H1 (cell line): ENCODE data around the gene PPIF. TPM values are rescaled to one million over a fixed set of nuclear protein-coding genes. Genes with fewer than 3 reads are reported as not detected.

Experiments
- CTCF ChIA-PET: fragments of 300-600 bp; sonication (Branson Sonifier 250); formaldehyde crosslinking; loops from one replicate; lab custom pipeline; 2021; ENCODE audit not compliant: partially characterized antibody; lab: Charles Lee
- POLR2A ChIA-PET: fragments of 300-600 bp; sonication (Branson Sonifier 250); formaldehyde crosslinking; loops from one replicate; lab custom pipeline; 2021; ENCODE audit warnings: inconsistent platforms; ENCODE audit not compliant: partially characterized antibody; lab: Charles Lee
- DNase-seq, 2 experiments: peaks; one replicate each; pipeline versions ENCODE4 v3.0.0 to v3.0.0-alpha.2; 2010 to 2022; ENCODE audit warnings: low spot score in 2 of 2, low read depth in 1 of 2, mixed read lengths in 1 of 2
- FAIRE-seq: peaks from 2 replicates; lab custom pipeline; 2011; peaks lifted over from hg19 to GRCh38; lab: Jason Lieb, UNC
- H2AFZ ChIP-seq: 2 replicates; pipeline ENCODE4 v1.8.1; 2012; ENCODE audit warnings: low read length, inconsistent platforms
- H2AK5ac ChIP-seq: 2 replicates; pipeline ENCODE4 v1.6.1; 2013; ENCODE audit warnings: low read depth, low read length
- H2BK120ac ChIP-seq: replicated peaks from 2 replicates; pipeline ENCODE3; 2013; ENCODE audit warnings: low read depth, low read length, inconsistent platforms
- H2BK12ac ChIP-seq: 2 replicates; pipeline ENCODE4 v1.6.1; 2013; ENCODE audit warnings: low read depth, low read length
- H2BK15ac ChIP-seq: 2 replicates; pipeline ENCODE4 v1.6.1; 2013; ENCODE audit warnings: low read length
- H2BK20ac ChIP-seq: 2 replicates; pipeline ENCODE4 v1.6.1; 2013; ENCODE audit warnings: low read length
- H2BK5ac ChIP-seq: 2 replicates; pipeline ENCODE4 v1.6.1; 2013; ENCODE audit warnings: low read depth, low read length
- H3K14ac ChIP-seq: 2 replicates; pipeline ENCODE4 v1.6.1; 2013; ENCODE audit warnings: inconsistent platforms; ENCODE audit not compliant: insufficient read length
- H3K18ac ChIP-seq: 2 replicates; pipeline ENCODE4 v1.6.1; 2013; ENCODE audit warnings: low read length; ENCODE audit errors: extremely low read depth
- H3K23ac ChIP-seq: 2 replicates; pipeline ENCODE4 v1.6.1; 2013; ENCODE audit warnings: inconsistent platforms; ENCODE audit not compliant: insufficient read length
- H3K23me2 ChIP-seq: 2 replicates; pipeline ENCODE4 v1.6.1; 2013; ENCODE audit warnings: low read depth, low read length
- H3K27ac ChIP-seq: 2 replicates; pipeline ENCODE4 v1.6.1; 2011; ENCODE audit warnings: low read depth, low read length, inconsistent platforms
- H3K27me3 ChIP-seq, 4 experiments: replicated peaks in 1 of 4; 1 replicate in 1 of 4; 2 replicates in 3 of 4; pipeline versions ENCODE4 v1.6.1 to v1.8.1; 2011 to 2013; ENCODE audit warnings: low read length in 3 of 4, mild to moderate bottlenecking in 3 of 4, inconsistent platforms in 2 of 4, mixed read lengths in 2 of 4, moderate library complexity in 1 of 4; ENCODE audit not compliant: control insufficient read depth in 3 of 4, insufficient read depth in 3 of 4; ENCODE audit errors: extremely low read depth in 1 of 4
- H3K36me3 ChIP-seq, 4 experiments: 2 replicates each; pipeline versions ENCODE4 v1.6.1 to v1.8.1; 2011 to 2013; ENCODE audit warnings: mild to moderate bottlenecking in 4 of 4, low read length in 3 of 4, moderate library complexity in 2 of 4, control low read depth in 1 of 4, inconsistent platforms in 1 of 4; ENCODE audit not compliant: insufficient read depth in 4 of 4, control insufficient read depth in 2 of 4
- H3K4ac ChIP-seq: replicated peaks from 2 replicates; pipeline ENCODE3; 2013; ENCODE audit warnings: low read length, low read depth, mixed read lengths, inconsistent platforms; ENCODE audit not compliant: insufficient read length
- H3K4me1 ChIP-seq, 4 experiments: replicated peaks in 1 of 4; 1 replicate in 1 of 4; 2 replicates in 3 of 4; pipeline versions ENCODE4 v1.6.1 to v1.8.1; 2011 to 2013; ENCODE audit warnings: low read length in 3 of 4, inconsistent platforms in 2 of 4, mixed read lengths in 1 of 4; ENCODE audit not compliant: insufficient read depth in 4 of 4, control insufficient read depth in 3 of 4
- H3K4me2 ChIP-seq, 2 experiments: 2 replicates each; pipeline versions ENCODE4 v1.6.1 to v1.8.1; 2011 to 2013; ENCODE audit warnings: low read depth in 2 of 2, low read length in 2 of 2, control low read depth in 1 of 2, inconsistent platforms in 1 of 2, mild to moderate bottlenecking in 1 of 2; ENCODE audit not compliant: insufficient read depth in 1 of 2
- H3K4me3 ChIP-seq, 4 experiments: fragments of 200-600, 300-600 bp in 1 of 4; sonication (generic), shearing (Covaris generic), sonication (Bioruptor Twin) in 1 of 4; 2 replicates each; pipeline versions ENCODE4 v1.5.1 to v1.8.1; 2011 to 2016; ENCODE audit warnings: low read length in 4 of 4, low read depth in 3 of 4, control low read depth in 2 of 4, inconsistent platforms in 2 of 4, mild to moderate bottlenecking in 2 of 4, mixed read lengths in 1 of 4, moderate library complexity in 1 of 4; ENCODE audit not compliant: insufficient read depth in 2 of 4; ENCODE audit errors: extremely low read depth in 1 of 4
- H3K56ac ChIP-seq: replicated peaks from 2 replicates; pipeline ENCODE3; 2013; ENCODE audit warnings: low read depth, mild to moderate bottlenecking, mixed read lengths, low read length, inconsistent platforms; ENCODE audit not compliant: insufficient read length
- H3K79me1 ChIP-seq: 2 replicates; pipeline ENCODE4 v1.6.1; 2013; ENCODE audit warnings: low read depth, low read length, control low read depth
- H3K79me2 ChIP-seq, 2 experiments: 2 replicates each; pipeline versions ENCODE4 v1.6.1 to v1.8.1; 2012 to 2013; ENCODE audit warnings: low read length in 2 of 2, mild to moderate bottlenecking in 2 of 2, inconsistent platforms in 1 of 2; ENCODE audit not compliant: insufficient read depth in 2 of 2, control insufficient read depth in 1 of 2
- H3K9ac ChIP-seq, 4 experiments: replicated peaks in 1 of 4; 1 replicate in 1 of 4; 2 replicates in 3 of 4; pipeline versions ENCODE4 v1.6.1 to v1.8.1; 2011 to 2013; ENCODE audit warnings: low read depth in 3 of 4, low read length in 3 of 4, control low read depth in 2 of 4, mild to moderate bottlenecking in 2 of 4, moderate library complexity in 2 of 4, inconsistent platforms in 1 of 4; ENCODE audit errors: extremely low read depth in 1 of 4
- H3K9me3 ChIP-seq, 2 experiments: 2 replicates each; pipeline versions ENCODE4 v1.6.1 to v1.8.1; 2012 to 2013; ENCODE audit warnings: mild to moderate bottlenecking in 2 of 2, moderate library complexity in 2 of 2, control low read depth in 1 of 2, inconsistent platforms in 1 of 2, low read depth in 1 of 2, low read length in 1 of 2, mixed read lengths in 1 of 2; ENCODE audit not compliant: insufficient read depth in 2 of 2
- H4K20me1 ChIP-seq, 2 experiments: replicated peaks in 1 of 2; 2 replicates each; pipeline versions ENCODE3 to v1.8.1; 2011 to 2013; ENCODE audit warnings: inconsistent platforms in 2 of 2, low read length in 2 of 2, mild to moderate bottlenecking in 1 of 2; ENCODE audit not compliant: insufficient read depth in 2 of 2, control insufficient read depth in 1 of 2
- H4K5ac ChIP-seq: 2 replicates; pipeline ENCODE4 v1.6.1; 2013; ENCODE audit warnings: low read length, low read depth, mixed read lengths, inconsistent platforms; ENCODE audit not compliant: insufficient read length
- H4K8ac ChIP-seq: 2 replicates; pipeline ENCODE4 v1.8.0; 2013; ENCODE audit warnings: mild to moderate bottlenecking, moderate library complexity, low read length, inconsistent platforms; ENCODE audit not compliant: insufficient read depth; ENCODE audit errors: extremely low read depth
- H4K91ac ChIP-seq: replicated peaks from 2 replicates; pipeline ENCODE3; 2013; ENCODE audit warnings: low read length, mixed read lengths, inconsistent platforms; ENCODE audit not compliant: insufficient read length
- CBX5 ChIP-seq: fragments of 300-800, 300-1000 bp; sonication (generic); IDR thresholded peaks from 2 replicates; pipeline ENCODE4 v1.7.1; 2016; ENCODE audit warnings: antibody characterized with exemption, low read length, low read depth
- EP300 ChIP-seq, 2 experiments: IDR thresholded peaks; 1 replicate in 1 of 2; 2 replicates in 1 of 2; pipeline ENCODE4 v1.6.1; 2011 to 2012; ENCODE audit warnings: low read depth in 2 of 2, low read length in 2 of 2, mild to moderate bottlenecking in 2 of 2, borderline replicate concordance in 1 of 2, inconsistent platforms in 1 of 2, moderate library complexity in 1 of 2
- EZH2 ChIP-seq: fragments of 200-600 bp; sonication (generic); IDR thresholded peaks from 2 replicates; pipeline ENCODE4 v1.7.1; 2012; ENCODE audit warnings: low read depth, mild to moderate bottlenecking, moderate library complexity, low read length, inconsistent platforms; ENCODE audit not compliant: severe bottlenecking
- GTF2F1 ChIP-seq: IDR thresholded peaks from 2 replicates; pipeline ENCODE4 v1.6.1; 2012; ENCODE audit warnings: low read depth, low read length, improper control_type of control experiment, borderline replicate concordance
- HDAC2 ChIP-seq, 2 experiments: fragments of 300-600 bp in 1 of 2; sonication (generic) in 1 of 2; IDR thresholded peaks; 2 replicates each; pipeline ENCODE4 v1.6.1; 2011 to 2012; ENCODE audit warnings: low read depth in 2 of 2, low read length in 2 of 2, mild to moderate bottlenecking in 2 of 2, moderate library complexity in 2 of 2, borderline replicate concordance in 1 of 2, inconsistent platforms in 1 of 2
- JUND ChIP-seq: IDR thresholded peaks from 2 replicates; pipeline ENCODE4 v1.6.1; 2011; ENCODE audit warnings: mild to moderate bottlenecking, improper control_type of control experiment, low read length
- KDM1A ChIP-seq: fragments of 200-600, 300-600 bp; sonication (generic); IDR thresholded peaks from 2 replicates; pipeline ENCODE4 v1.7.1; 2016; ENCODE audit warnings: mild to moderate bottlenecking, low read length, borderline replicate concordance
- KDM4A ChIP-seq: IDR thresholded peaks from one replicate; pipeline ENCODE4 v1.7.1; 2012; ENCODE audit warnings: low read depth, mild to moderate bottlenecking, moderate library complexity, low read length, inconsistent platforms; ENCODE audit not compliant: severe bottlenecking
- KDM5A ChIP-seq: fragments of 200-600 bp; IDR thresholded peaks from 2 replicates; pipeline ENCODE4 v1.7.1; 2012; ENCODE audit warnings: mild to moderate bottlenecking, low read length, inconsistent platforms, mixed read lengths
- POU5F1 ChIP-seq: IDR thresholded peaks from 2 replicates; pipeline ENCODE4 v1.6.1; 2011; ENCODE audit warnings: low read depth, mild to moderate bottlenecking, low read length, moderate library complexity
- RFX5 ChIP-seq: IDR thresholded peaks from 2 replicates; pipeline ENCODE4 v1.6.1; 2011; ENCODE audit warnings: low read depth, low read length, improper control_type of control experiment, borderline replicate concordance
- SAP30 ChIP-seq: fragments of 300-600 bp; sonication (generic); IDR thresholded peaks from 2 replicates; pipeline ENCODE4 v1.7.1; 2012; ENCODE audit warnings: low read length, moderate library complexity, mild to moderate bottlenecking, inconsistent platforms; ENCODE audit not compliant: insufficient read depth, insufficient replicate concordance
- TCF12 ChIP-seq: IDR thresholded peaks from 2 replicates; pipeline ENCODE4 v1.6.1; 2011; ENCODE audit warnings: low read depth, mild to moderate bottlenecking, low read length
- WGBS, 2 experiments: shearing (Covaris generic) in 1 of 2; methylation state at CpG; one replicate each; pipeline versions ENCODE4 v1.1.6 to v1.1.7; 2013 to 2015; ENCODE audit warnings: low lambda C conversion rate in 2 of 2, mixed read lengths in 2 of 2, inconsistent platforms in 1 of 2, low coverage in 1 of 2, missing lambda C conversion rate in 1 of 2; ENCODE audit not compliant: insufficient replicate concordance in 2 of 2, insufficient coverage in 1 of 2, insufficient read length in 1 of 2; ENCODE audit errors: extremely low coverage in 1 of 2, missing lambda C conversion rate in 1 of 2; 5-methylcytosine and 5-hydroxymethylcytosine counted together
- polyA plus RNA-seq, 7 experiments: library from polyadenylated mRNA; depleted of rRNA in 3 of 7; stranded (reverse) in 5 of 7; unstranded in 2 of 7; fragments of >200 nt in 5 of 7; fragments of 200-250 nt in 2 of 7; gene quantifications; 1 replicate in 5 of 7; 2 replicates in 1 of 7; 4 replicates in 1 of 7; pipeline versions ENCODE4 v1.2.1 to v1.2.3, GENCODE V29; 2011 to 2013; ENCODE audit warnings: missing spikeins in 2 of 7, mixed read lengths in 2 of 7
- total RNA-seq: library from RNA; stranded (reverse); fragmentation: NEBNext Ultra II Directional; extraction: Animal tissue kit (Norgen Biotek cat#: 25700); gene quantifications from 2 replicates; pipeline ENCODE4 v1.2.1, GENCODE V29; 2021

The PPIF gene
- total and polyA plus RNA-seq, 2 of the 8 experiments (the other 6 are each of a cell fraction or from before 2014, with no cell fraction given), result 70.2 to 77.6 TPM

DNA sequence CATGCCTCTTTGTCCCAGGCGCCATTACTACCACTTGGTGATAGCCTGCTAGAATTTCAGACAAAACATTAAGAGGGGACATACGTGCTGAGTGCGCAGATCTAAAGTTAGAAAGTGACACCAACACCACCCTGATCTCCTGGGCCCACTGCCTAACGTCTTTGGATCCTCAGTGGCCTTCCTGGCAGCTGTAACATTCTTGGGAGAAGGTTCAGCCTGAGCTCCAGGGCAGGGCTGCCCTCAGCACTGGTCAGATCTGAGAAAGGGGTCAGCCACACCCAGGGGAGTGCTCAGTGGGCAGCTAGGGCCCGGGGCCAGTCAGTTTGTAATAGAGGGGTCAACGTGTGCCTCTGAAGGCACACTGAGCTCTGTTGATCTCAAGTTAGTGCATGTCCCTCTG, 49.8 kb downstream of the PPIF start:
- Histone ChIP-seq H3K9ac (no peak overlapping the region), H3K27ac (no peak overlapping the region), H4K5ac (no peak overlapping the region), H2BK15ac (no peak overlapping the region), H3K23ac (no peak overlapping the region), H2BK12ac (no peak overlapping the region), H3K27me3 (no peaks in the 10 kb centered on the region; a peak in 1 of 7 replicates), H3K4me2 (no peak overlapping the region), H4K91ac (no peak overlapping the region), H3K79me1 (no peaks in the 10 kb centered on the region), H4K8ac (no peak overlapping the region; the same call in 1 of the 2 replicates), H2BK20ac (no peak overlapping the region), H3K18ac (no peak overlapping the region), H2BK5ac (no peak overlapping the region), H2AK5ac (no peak overlapping the region), H3K4me1 (peaks cover 4 to 11% (median 9%) of the 10 kb centered on the region in 4 experiments), H3K14ac (no peak overlapping the region), H3K56ac (no peak overlapping the region), H3K9me3 (no peaks in the 10 kb centered on the region), H2AFZ (no peak overlapping the region), H3K36me3 (no peaks in the 10 kb centered on the region), H3K4me3 (no peak overlapping the region), H3K79me2 (no peaks in the 10 kb centered on the region), H3K4ac (no peak overlapping the region), H4K20me1 (no peaks in the 10 kb centered on the region), H2BK120ac (no peak overlapping the region), H3K23me2 (no peaks in the 10 kb centered on the region)
- TF ChIP-seq HDAC2 (IDR thresholded peaks at IDR 0.05; ENCODE audit: borderline replicate concordance in 1 of 2, low read depth in 2 of 2, low read length in 2 of 2) (no peak), JUND (no peak), KDM5A (no peak), KDM4A (no peak), RFX5 (no peak), GTF2F1 (no peak), TCF12 (no peak), CBX5 (no peak), EP300 (IDR thresholded peaks at IDR 0.05; ENCODE audit: borderline replicate concordance in 1 of 2, low read depth in 2 of 2, low read length in 2 of 2) (no peak), KDM1A (no peak), EZH2 (no peak), POU5F1 (no peak), SAP30 (no peak)
- ChIA-PET CTCF (interaction anchor here (1.1 to 13.1 kb wide), 9 partner anchors 8 to 564 kb away, joined by 3 to 100 read pairs (median 6); no protein-coding TSS in a partner anchor), POLR2A (interaction anchor here (0.6 to 1.0 kb wide), 2 partner anchors 31 to 75 kb away, joined by 3 read pairs; no protein-coding TSS in a partner anchor)
- no peak for FAIRE-seq
- no peak for DNase-seq
- 85% methylated on average over 6 of the region's 6 CpGs; no CpG with 5 or more reads in 1 of the 2 experiments for WGBS, 2 experiments
